Stimulated activated CD4-positive, alpha-beta T cell treated with anti-CD3 and anti-CD28 coated beads, Interleukin-12 subunit alpha, Interleukin-12 subunit beta, amount 100 ng/mL, for 24 hours (primary cell): ENCODE measurements around the gene PALD1.
"Not testable (repeated sequence)": the region's sequence is repeated elsewhere in the genome, so short reads cannot be mapped to it uniquely, and the experiment has no call there.

Experiments used
- DNase-seq, 2 experiments: peaks; one replicate each; pipeline ENCODE4 v3.0.0-alpha.2; 2020; ENCODE audit warnings: low read depth in 2 of 2

Gene PALD1

DNA sequence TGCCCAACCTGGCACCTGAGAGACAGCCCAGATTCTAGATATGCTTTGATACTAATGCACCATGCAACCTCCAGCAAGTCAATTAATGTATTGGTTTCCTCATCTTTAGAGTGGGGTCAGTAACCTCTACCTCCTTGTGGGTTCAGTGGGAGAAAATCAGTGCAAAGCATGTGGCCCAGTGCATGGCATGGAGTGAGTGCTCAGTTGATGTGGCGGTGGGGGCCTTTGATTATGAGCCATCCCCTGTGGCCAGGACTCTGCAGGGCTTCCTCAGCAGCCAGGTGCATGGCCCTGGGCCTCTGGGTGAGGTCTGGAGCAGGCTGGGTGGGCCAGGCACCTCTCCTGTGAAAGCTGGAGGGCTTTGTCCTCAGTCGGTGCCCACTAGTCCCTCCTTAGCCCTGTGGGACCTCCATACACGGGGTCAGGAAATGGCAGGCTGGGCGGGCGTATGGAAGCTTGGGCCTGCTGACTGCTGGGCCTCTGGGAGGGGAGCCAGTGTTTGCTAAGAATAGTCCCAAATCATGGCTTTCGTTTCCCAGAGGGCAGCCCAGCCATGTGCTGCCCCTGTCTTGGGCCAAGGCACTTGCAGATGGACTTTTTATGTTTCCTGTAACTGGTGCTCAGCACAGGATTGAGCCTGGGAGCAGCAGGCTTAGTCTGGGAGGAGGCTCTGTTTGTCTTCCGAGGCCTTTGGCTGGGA lies 3.4 kb downstream of the PALD1 start:
- no peak for DNase-seq

- no peak for DNase-seq
Measured at GRCh38 chr10:70482982-70483760, 4.6 kb downstream of the PALD1 start.

- DNase-seq, result not testable (repeated sequence)
Measured at GRCh38 chr10:70483872-70484271, 5.3 kb downstream of the PALD1 start.

GRCh38 chr10:70487824-70488223 lies 9.3 kb downstream of the PALD1 start:
- DNase-seq, result no peak

DNA sequence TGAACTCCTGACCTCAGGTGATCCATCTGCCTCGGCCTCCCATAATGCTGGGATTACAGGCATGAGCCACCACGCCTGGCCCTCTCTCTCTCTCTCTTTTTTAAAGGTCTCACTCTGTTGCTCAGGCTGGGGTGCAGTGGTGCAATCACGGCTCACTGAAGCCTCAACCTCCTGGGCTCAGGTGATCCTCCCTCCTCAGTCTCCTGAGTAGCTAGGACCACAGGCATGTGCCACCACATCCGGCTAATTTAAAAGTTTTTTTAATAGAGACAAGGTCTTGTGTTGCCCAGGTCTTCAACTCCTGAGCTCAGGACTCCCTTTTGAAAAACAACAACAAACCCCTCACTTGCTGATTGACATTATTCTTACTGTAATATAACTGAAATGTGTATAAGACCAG lies 11.6 kb downstream of the PALD1 start:
- no peak for DNase-seq

DNA sequence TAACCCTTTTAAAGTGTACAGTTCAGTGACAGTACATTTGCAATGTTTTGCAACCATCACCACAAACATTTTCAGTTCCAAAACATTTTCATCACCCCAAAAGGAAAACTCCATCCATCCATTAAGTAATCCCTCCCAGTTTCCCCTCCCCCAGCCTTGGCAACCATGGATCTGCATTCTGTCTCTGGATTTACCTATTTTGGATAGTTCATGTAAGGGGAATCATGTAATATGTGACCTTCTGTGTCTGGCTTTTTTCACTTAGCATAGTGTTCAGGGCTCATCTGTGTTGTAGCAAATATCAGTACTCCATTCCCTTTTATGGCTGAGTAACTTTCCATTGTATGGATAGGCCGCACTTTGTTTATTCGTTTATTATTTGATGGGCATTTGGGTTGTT lies 13.0 kb downstream of the PALD1 start:
- DNase-seq, result no peak

GRCh38 chr10:70492786-70493659 lies 14.5 kb downstream of the PALD1 start:
- DNase-seq, result no peak

DNA sequence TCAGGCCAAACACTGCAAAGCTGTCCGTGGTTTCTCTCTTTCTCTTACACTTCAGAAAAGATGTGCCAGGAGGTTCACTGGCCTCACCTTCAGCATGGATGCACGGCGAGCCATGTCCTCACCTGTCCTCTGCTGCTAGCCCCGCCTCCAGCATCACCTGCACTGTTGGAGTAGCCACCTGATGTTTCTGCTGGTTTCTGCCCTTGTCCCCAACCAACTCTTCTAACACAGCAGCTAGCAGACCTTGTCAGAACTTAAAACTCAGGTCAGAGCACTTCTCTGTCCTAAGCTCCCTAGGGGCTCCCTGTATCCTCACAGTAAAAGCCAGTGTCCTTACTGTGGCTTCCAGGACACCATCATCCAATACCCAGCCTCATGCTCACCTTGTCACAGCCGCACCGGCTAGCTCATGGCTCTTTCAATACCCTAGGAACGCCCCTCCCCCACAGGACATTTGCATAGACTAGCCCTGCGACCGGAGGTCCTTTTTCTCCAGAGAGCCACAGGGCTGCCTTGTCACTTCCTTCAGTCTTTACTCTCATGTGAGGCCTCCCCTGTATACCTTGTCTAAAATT lies 15.2 kb downstream of the PALD1 start:
- DNase-seq, result no peak

DNA sequence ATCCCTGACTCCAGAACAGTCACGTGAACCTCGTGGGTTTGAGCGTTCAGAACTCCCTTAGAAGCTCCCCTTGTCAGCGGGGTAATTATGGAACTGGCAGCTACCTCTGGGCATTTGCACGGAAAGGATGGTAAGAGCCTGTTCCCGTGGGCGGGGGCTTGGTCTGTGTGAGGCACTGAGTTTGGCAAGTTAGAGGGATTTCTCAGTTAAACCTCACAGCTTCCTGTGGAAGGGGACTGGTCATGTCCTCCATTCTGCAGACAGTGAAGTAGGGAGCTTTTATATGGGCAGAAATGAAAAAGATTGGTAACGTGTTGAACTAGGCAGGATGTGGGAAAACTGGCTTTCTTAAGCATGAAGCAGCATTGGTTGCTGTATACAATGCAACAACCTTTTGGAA lies 16.0 kb downstream of the PALD1 start:
- peak in 1 of 2 experiments; percentile 43 for DNase-seq

GRCh38 chr10:70494966-70495365 lies 16.4 kb downstream of the PALD1 start:
- DNase-seq, result no peak

GRCh38 chr10:70495691-70496261 lies 17.2 kb downstream of the PALD1 start:
- DNase-seq, result no peak

- DNase-seq, result no peak
Measured at GRCh38 chr10:70496341-70497119, 18.0 kb downstream of the PALD1 start.

GRCh38 chr10:70497120-70497545 lies 18.6 kb downstream of the PALD1 start:
- DNase-seq, result no peak

- no peak for DNase-seq
Measured at GRCh38 chr10:70498970-70499835, 20.6 kb downstream of the PALD1 start.

GRCh38 chr10:70499836-70500167 lies 21.2 kb downstream of the PALD1 start:
- DNase-seq, result no peak

DNA sequence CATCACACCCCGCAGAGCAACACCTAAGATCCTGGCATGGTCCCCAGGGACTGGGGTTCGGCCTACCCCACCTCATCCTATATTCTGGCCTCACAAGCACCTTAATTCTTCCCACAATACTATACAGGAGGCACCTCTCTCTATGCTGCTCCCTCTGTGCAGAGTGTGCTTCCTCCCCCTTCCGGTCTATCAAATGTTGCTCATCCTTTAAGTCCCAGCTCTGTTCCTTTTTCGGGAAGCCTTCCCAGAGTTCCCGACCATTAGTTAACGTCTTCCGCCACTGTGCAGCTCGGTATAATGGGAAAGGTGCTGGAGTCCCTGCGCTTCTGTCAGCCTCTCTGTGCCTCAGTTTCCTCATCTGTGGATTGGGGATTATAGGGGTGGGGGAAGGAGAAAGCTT lies 21.8 kb downstream of the PALD1 start:
- no peak for DNase-seq

DNA sequence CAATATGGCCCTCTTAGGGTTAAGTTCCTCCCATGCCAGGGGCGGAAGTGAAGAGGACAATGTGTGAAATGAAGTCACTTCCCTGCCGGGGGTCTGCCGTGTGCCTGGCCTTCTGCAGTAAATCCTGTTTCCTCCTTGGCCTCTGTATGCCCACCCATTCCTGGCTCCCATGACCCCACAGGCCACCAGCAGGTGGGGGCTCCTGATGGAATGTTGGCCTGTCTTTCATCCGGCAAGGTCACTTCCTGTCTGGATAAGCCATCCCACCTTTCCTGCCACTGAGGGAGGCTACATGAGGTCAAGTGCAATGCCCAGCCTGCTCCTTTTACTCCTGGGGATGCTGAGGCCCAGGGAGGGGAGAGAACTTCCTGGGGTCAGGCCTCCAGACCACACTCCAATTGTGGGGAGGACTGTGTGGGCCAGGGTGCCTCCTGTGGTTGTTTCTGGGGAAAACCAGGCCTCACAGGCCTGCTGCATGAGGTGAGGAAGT lies 22.3 kb downstream of the PALD1 start:
- DNase-seq, result no peak

GRCh38 chr10:70502406-70502805 lies 23.8 kb downstream of the PALD1 start:
- DNase-seq, result no peak

GRCh38 chr10:70503776-70504175 lies 25.2 kb downstream of the PALD1 start:
- DNase-seq, result no peak
